Tibial nerve (tissue), 4 donors: ENCODE data around the gene TYRO3.

Experiments used
- EP300 ChIP-seq, 2 donors: sonication (generic); formaldehyde crosslinking; IDR thresholded peaks; one replicate each; pipeline ENCODE4 v1.6.1; 2017; ENCODE audit warnings: antibody characterized with exemption in 2 of 2, mild to moderate bottlenecking in 1 of 2
- POLR2A ChIP-seq, 2 donors: fragments of 450-650 bp; IDR thresholded peaks; one replicate each; pipeline ENCODE4 v1.6.1; 2017; ENCODE audit warnings: antibody characterized with exemption in 2 of 2, mild to moderate bottlenecking in 2 of 2, moderate library complexity in 2 of 2
- TF ChIP-seq, protein P1 (sequence below), 5 experiments: fragments of 200-600 bp in 3 of 5; fragments of 450-650 bp in 2 of 5; sonication (generic) in 3 of 5; IDR thresholded peaks; one replicate each; pipeline ENCODE4 v1.5.1; 2016 to 2019; ENCODE audit warnings: antibody characterized with exemption in 5 of 5, mild to moderate bottlenecking in 3 of 5, moderate library complexity in 2 of 5

DNA sequence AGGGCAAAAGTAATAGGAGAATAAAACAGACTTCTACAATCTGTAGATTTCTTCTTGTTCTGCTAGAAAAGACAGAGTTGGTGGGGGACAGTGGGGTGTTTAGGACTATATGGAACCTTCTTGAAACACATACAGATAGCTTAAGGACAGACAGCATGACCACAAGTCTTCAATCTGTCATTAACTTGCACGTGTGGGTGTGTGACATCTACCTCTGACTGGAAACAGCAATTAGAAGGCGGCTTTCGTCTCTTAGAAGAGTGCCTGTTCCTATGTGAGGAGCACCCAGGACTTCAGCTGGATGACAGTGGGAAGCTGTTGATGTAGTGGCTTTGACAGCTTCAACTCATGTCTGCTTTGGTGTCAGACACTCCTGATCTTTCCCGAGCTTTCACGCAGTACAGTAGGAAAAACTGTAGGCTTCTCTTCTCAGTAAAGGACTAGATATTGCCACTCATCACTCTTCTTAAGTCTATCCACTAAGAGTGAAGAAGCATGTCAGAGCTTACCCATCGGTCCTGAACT lies 44.5 kb downstream of the TYRO3 start:
- TF ChIP-seq, protein P1, sequence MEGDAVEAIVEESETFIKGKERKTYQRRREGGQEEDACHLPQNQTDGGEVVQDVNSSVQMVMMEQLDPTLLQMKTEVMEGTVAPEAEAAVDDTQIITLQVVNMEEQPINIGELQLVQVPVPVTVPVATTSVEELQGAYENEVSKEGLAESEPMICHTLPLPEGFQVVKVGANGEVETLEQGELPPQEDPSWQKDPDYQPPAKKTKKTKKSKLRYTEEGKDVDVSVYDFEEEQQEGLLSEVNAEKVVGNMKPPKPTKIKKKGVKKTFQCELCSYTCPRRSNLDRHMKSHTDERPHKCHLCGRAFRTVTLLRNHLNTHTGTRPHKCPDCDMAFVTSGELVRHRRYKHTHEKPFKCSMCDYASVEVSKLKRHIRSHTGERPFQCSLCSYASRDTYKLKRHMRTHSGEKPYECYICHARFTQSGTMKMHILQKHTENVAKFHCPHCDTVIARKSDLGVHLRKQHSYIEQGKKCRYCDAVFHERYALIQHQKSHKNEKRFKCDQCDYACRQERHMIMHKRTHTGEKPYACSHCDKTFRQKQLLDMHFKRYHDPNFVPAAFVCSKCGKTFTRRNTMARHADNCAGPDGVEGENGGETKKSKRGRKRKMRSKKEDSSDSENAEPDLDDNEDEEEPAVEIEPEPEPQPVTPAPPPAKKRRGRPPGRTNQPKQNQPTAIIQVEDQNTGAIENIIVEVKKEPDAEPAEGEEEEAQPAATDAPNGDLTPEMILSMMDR (IDR thresholded peaks at IDR 0.05): no peak
- no peak for TF ChIP-seq POLR2A (IDR thresholded peaks at IDR 0.05)
- TF ChIP-seq EP300 (IDR thresholded peaks at IDR 0.05): no peak
